ENCODE data around the gene BCAM. TPM values are rescaled to one million over a fixed set of nuclear protein-coding genes. Genes with fewer than 3 reads are reported as not detected.

BCAM gene

GRCh38 chr19:44866664-44867063 lies 57.8 kb downstream of the BCAM start:
- H3K4me1 ChIP-seq (ENCODE audit: control insufficient read depth, insufficient read depth, low read depth, low read length) = peaks cover 6% of the 10 kb centered on the region
- whole genome bisulfite sequencing = no CpG with 5 or more reads among the region's 4 CpGs
- H2BK12ac ChIP-seq (ENCODE audit: low read length in 2 of 2) = no peak overlapping the region
- H3K79me1 ChIP-seq (replicated peaks; ENCODE audit: low read length, poor library complexity, severe bottlenecking) = peaks cover 33% of the 10 kb centered on the region
- no peak overlapping the region for H3K23ac ChIP-seq (ENCODE audit: low read length in 2 of 2)
- H2AK5ac ChIP-seq (ENCODE audit: low read length, severe bottlenecking) = no peak overlapping the region
- no peak overlapping the region for H2AFZ ChIP-seq (ENCODE audit: low read depth, low read length)
- H2BK15ac ChIP-seq (ENCODE audit: low read depth, poor library complexity, severe bottlenecking) = no peak overlapping the region
- peaks cover 24 to 53% of the 10 kb centered on the region in 2 experiments for H3K36me3 ChIP-seq (ENCODE audit: control insufficient read depth in 1 of 2, insufficient read depth in 2 of 2, low read depth in 1 of 2, low read length in 2 of 2)
- no peak overlapping the region for H3K27ac ChIP-seq (ENCODE audit: low read length, poor library complexity, severe bottlenecking)
- no peaks in the 10 kb centered on the region for H3K9me3 ChIP-seq (ENCODE audit: control insufficient read depth, low read length)
- no peak overlapping the region for H4K91ac ChIP-seq (ENCODE audit: low read length)
- no peak overlapping the region for H3K4ac ChIP-seq (ENCODE audit: low read depth in 1 of 2, low read length in 2 of 2)
- H3K27me3 ChIP-seq (ENCODE audit: control insufficient read depth in 1 of 2, insufficient read depth in 1 of 2, low read length in 2 of 2) = no peaks in the 10 kb centered on the region
- H3K18ac ChIP-seq (ENCODE audit: low read depth in 1 of 2, low read length in 2 of 2) = no peak overlapping the region
- no peak overlapping the region for H4K8ac ChIP-seq (ENCODE audit: low read length)
- H2BK120ac ChIP-seq (ENCODE audit: low read depth, low read length) = no peak overlapping the region
- no peak overlapping the region for H3K4me3 ChIP-seq (ENCODE audit: insufficient read depth in 1 of 2, low read depth in 1 of 2, low read length in 2 of 2)
- no peak overlapping the region for H2BK5ac ChIP-seq (ENCODE audit: low read depth, low read length, poor library complexity, severe bottlenecking)
- no peak for DNase-seq
- no peak overlapping the region for H3K9ac ChIP-seq (ENCODE audit: low read length)
- no peak overlapping the region for H3K4me2 ChIP-seq (ENCODE audit: low read length, poor library complexity, severe bottlenecking)
- no peak overlapping the region for H3K14ac ChIP-seq (ENCODE audit: low read length in 2 of 2)

- Histone ChIP-seq H2AFZ (ENCODE audit: low read depth, low read length) (no peak overlapping the region), H3K14ac (ENCODE audit: low read length in 2 of 2) (no peak overlapping the region), H2BK15ac (ENCODE audit: low read depth, poor library complexity, severe bottlenecking) (no peak overlapping the region), H3K4me3 (ENCODE audit: insufficient read depth in 1 of 2, low read depth in 1 of 2, low read length in 2 of 2) (no peak overlapping the region), H3K27ac (ENCODE audit: low read length, poor library complexity, severe bottlenecking) (no peak overlapping the region), H4K8ac (ENCODE audit: low read length) (no peak overlapping the region), H3K4ac (ENCODE audit: low read depth in 1 of 2, low read length in 2 of 2) (no peak overlapping the region), H4K91ac (ENCODE audit: low read length) (no peak overlapping the region), H3K18ac (ENCODE audit: low read depth in 1 of 2, low read length in 2 of 2) (no peak overlapping the region), H2BK12ac (ENCODE audit: low read length in 2 of 2) (no peak overlapping the region), H2BK120ac (ENCODE audit: low read depth, low read length) (no peak overlapping the region), H3K9ac (ENCODE audit: low read length) (no peak overlapping the region), H3K4me1 (ENCODE audit: control insufficient read depth, insufficient read depth, low read depth, low read length) (peaks cover 6% of the 10 kb centered on the region), H3K23ac (ENCODE audit: low read length in 2 of 2) (no peak overlapping the region), H3K36me3 (ENCODE audit: control insufficient read depth in 1 of 2, insufficient read depth in 2 of 2, low read depth in 1 of 2, low read length in 2 of 2) (peaks cover 31 to 60% of the 10 kb centered on the region in 2 experiments), H3K9me3 (ENCODE audit: control insufficient read depth, low read length) (no peaks in the 10 kb centered on the region), H2AK5ac (ENCODE audit: low read length, severe bottlenecking) (no peak overlapping the region), H3K4me2 (ENCODE audit: low read length, poor library complexity, severe bottlenecking) (no peak overlapping the region), H2BK5ac (ENCODE audit: low read depth, low read length, poor library complexity, severe bottlenecking) (no peak overlapping the region), H3K79me1 (replicated peaks; ENCODE audit: low read length, poor library complexity, severe bottlenecking) (peaks cover 39% of the 10 kb centered on the region), H3K27me3 (ENCODE audit: control insufficient read depth in 1 of 2, insufficient read depth in 1 of 2, low read length in 2 of 2) (no peaks in the 10 kb centered on the region)
- no peak for DNase-seq
- 96% methylated on average over 12 of the region's 12 CpGs for WGBS
These were observed 58.7 kb downstream of the BCAM start for GRCh38 chr19:44867578-44867977.

GRCh38 chr19:44869733-44870470 lies 61.0 kb downstream of the BCAM start:
- Histone ChIP-seq H2BK12ac (ENCODE audit: low read length in 2 of 2) (no peak overlapping the region), H2BK15ac (ENCODE audit: low read depth, poor library complexity, severe bottlenecking) (no peak overlapping the region), H3K4me1 (ENCODE audit: control insufficient read depth, insufficient read depth, low read depth, low read length) (peaks cover 6% of the 10 kb centered on the region), H3K27ac (ENCODE audit: low read length, poor library complexity, severe bottlenecking) (peak overlapping the region; percentile 19), H3K79me1 (replicated peaks; ENCODE audit: low read length, poor library complexity, severe bottlenecking) (peaks cover 52% of the 10 kb centered on the region), H2AK5ac (ENCODE audit: low read length, severe bottlenecking) (no peak overlapping the region), H4K8ac (ENCODE audit: low read length) (no peak overlapping the region), H3K4ac (ENCODE audit: low read depth in 1 of 2, low read length in 2 of 2) (no peak overlapping the region), H2AFZ (ENCODE audit: low read depth, low read length) (no peak overlapping the region), H2BK5ac (ENCODE audit: low read depth, low read length, poor library complexity, severe bottlenecking) (no peak overlapping the region), H3K18ac (ENCODE audit: low read depth in 1 of 2, low read length in 2 of 2) (no peak overlapping the region), H3K9ac (ENCODE audit: low read length) (no peak overlapping the region), H3K4me2 (ENCODE audit: low read length, poor library complexity, severe bottlenecking) (no peak overlapping the region), H4K91ac (ENCODE audit: low read length) (no peak overlapping the region), H3K36me3 (ENCODE audit: control insufficient read depth in 1 of 2, insufficient read depth in 2 of 2, low read depth in 1 of 2, low read length in 2 of 2) (peaks cover 50 to 80% of the 10 kb centered on the region in 2 experiments), H3K23ac (ENCODE audit: low read length in 2 of 2) (no peak overlapping the region), H2BK120ac (ENCODE audit: low read depth, low read length) (no peak overlapping the region), H3K4me3 (ENCODE audit: insufficient read depth in 1 of 2, low read depth in 1 of 2, low read length in 2 of 2) (no peak overlapping the region), H3K14ac (ENCODE audit: low read length in 2 of 2) (no peak overlapping the region), H3K27me3 (ENCODE audit: control insufficient read depth in 1 of 2, insufficient read depth in 1 of 2, low read length in 2 of 2) (no peaks in the 10 kb centered on the region), H3K9me3 (ENCODE audit: control insufficient read depth, low read length) (no peaks in the 10 kb centered on the region)
- DNase-seq = peak; percentile 53
- WGBS = 82% methylated on average over 13 of the region's 13 CpGs

Small RNA genes within 50 kb of the gene (small RNA-seq; reads per million reads assigned to genes)
- not detected for gene RF00156 (ENCODE audit: low read depth)
